Thoracic aorta endothelial cell (primary cell): Measurements from ENCODE around the gene NAA35. TPM values are rescaled to one million over a fixed set of nuclear protein-coding genes. Genes with fewer than 3 reads are reported as not detected.

Experiments
- total RNA-seq: library from RNA; depleted of rRNA; stranded (reverse); fragments of >200 nt; gene quantifications from 2 replicates; pipeline ENCODE4 v1.2.3, GENCODE V29; 2012

NAA35 gene
- 32.4 and 32.5 TPM in 2 replicates for total RNA-seq

DNA sequence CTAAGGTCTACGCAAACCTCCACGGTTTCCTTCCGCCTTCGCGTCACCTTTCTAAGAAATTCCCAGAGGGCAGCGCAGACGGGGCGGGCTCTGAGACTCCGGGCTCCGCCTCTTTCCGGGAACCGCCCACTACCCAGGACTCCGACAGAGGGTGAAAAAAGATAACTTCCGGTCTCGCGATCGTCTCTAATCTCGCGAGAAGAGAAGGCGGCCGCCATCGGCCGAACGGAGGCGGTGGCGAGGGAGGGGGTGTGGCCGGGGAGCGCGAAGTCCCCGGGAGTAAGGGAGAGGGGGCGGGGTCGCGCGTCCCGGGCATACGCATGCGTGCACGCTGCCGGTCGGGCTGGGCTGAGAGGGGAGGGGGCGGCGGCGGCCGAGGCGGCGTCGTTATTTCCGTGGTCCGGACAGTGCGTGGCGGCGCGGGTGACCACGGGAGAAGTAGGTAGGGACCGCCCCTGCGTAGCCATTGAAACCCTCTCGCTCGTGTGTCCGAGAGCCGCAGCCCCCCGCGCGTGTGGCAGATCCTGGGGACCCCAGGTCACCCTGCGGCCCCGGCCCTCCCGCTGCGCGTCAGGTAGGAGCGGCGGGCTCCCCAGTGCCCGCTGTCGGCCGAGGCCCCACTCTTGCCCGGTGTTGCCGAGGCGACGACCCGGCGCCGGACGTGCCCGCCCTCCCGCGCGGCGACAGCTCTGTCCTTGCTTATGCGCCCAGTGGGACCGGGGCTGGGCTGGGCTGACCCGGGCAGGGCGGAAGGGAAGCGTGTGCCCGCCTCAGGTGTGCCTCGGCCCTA lies at the start of gene NAA35:
NAA35 (plus strand) TSS at position 315 of the 790 bp plus-strand sequence. CDS start 1,014 bp downstream, outside the sequence.

Other genes starting within 250 kb of the NAA35 start
- 33.7 and 37.4 TPM in 2 replicates for gene AGTPBP1, start 199.2 kb upstream of the NAA35 start, total RNA-seq
- gene GOLM1, start 158.4 kb downstream of the NAA35 start, total RNA-seq: 76.7 and 87.0 TPM in 2 replicates